Measurements from ENCODE around the gene XRCC4. TPM values are rescaled to one million over a fixed set of nuclear protein-coding genes. Genes with fewer than 3 reads are reported as not detected.

XRCC4 gene
- total RNA-seq, 1 experiment from 2014 or later = 24.6 TPM

DNA sequence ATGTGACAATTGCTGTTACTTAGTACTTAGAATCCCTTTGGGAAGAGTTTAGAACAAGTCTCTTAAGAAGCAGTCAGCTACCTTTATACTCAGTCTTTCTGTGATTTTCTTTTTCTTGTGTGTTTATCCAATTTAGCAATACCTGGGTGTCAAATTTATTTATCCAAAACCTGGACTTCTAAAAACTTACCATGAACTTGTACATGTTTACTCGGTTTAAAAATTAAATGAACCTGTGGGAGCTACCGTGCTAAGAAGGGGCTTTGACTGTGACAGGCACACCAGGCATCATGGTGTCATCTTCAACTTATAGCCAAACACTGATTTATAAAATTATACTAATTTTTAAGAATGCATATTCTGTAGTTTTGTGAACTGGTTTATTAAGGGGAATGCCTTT is 96.5 kb downstream of the XRCC4 start:
- RAD21 ChIA-PET (ENCODE audit: low non-redundant PET in 1 of 2, low total read pairs in 2 of 2, uncharacterized antibody in 2 of 2, unreplicated experiment in 2 of 2) = no interaction called here
- POLR2A ChIA-PET = no interaction called here
- TF ChIP-seq EGR1 (IDR thresholded peaks at IDR 0.05; ENCODE audit: low read depth) = no peak
- TF ChIP-seq MAX (IDR thresholded peaks at IDR 0.05) = no peak
- no peak for TF ChIP-seq TCF7L2 (IDR thresholded peaks at IDR 0.05; ENCODE audit: borderline replicate concordance, extremely low read depth, insufficient read depth, insufficient read length)
- TF ChIP-seq EZH2 (IDR thresholded peaks at IDR 0.05) = no peak
- no peak for TF ChIP-seq SRF (IDR thresholded peaks at IDR 0.05; ENCODE audit: low read depth)
- TF ChIP-seq, protein P1, sequence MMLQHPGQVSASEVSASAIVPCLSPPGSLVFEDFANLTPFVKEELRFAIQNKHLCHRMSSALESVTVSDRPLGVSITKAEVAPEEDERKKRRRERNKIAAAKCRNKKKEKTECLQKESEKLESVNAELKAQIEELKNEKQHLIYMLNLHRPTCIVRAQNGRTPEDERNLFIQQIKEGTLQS (IDR thresholded peaks at IDR 0.05) = no peak
- TF ChIP-seq ZFX (IDR thresholded peaks at IDR 0.05) = no peak
- TF ChIP-seq CBX3 (IDR thresholded peaks at IDR 0.05; ENCODE audit: low read depth) = no peak
- Histone ChIP-seq H3K9me3 (ENCODE audit: control insufficient read depth in 1 of 2, insufficient read depth in 1 of 2, low read depth in 1 of 2, low read length in 2 of 2) (no peaks in the 10 kb centered on the region), H2AFZ (ENCODE audit: low read depth, low read length, poor library complexity, severe bottlenecking) (no peak overlapping the region), H3K4me3 (replicated peaks in 1 of 2; ENCODE audit: low read depth in 1 of 2, low read length in 2 of 2) (no peak overlapping the region), H3K4me1 (ENCODE audit: control insufficient read depth in 1 of 2, insufficient read depth in 2 of 2, low read length in 2 of 2) (no peaks in the 10 kb centered on the region), H3K9me2 (ENCODE audit: insufficient read depth) (no peaks in the 10 kb centered on the region; the same call in 1 of the 2 replicates), H3K27me3 (ENCODE audit: insufficient read depth, low read length) (no peaks in the 10 kb centered on the region), H3K36me3 (ENCODE audit: control insufficient read depth in 1 of 2, insufficient read depth in 2 of 2, low read length in 2 of 2) (no peaks in the 10 kb centered on the region), H4K20me1 (ENCODE audit: insufficient read depth) (no peaks in the 10 kb centered on the region), H3K9ac (ENCODE audit: low read length) (no peak overlapping the region), H3K27ac (ENCODE audit: low read depth, low read length) (no peak overlapping the region), H3K79me2 (ENCODE audit: insufficient read depth, low read length) (no peaks in the 10 kb centered on the region), H3K4me2 (ENCODE audit: low read length) (no peak overlapping the region)
- ATAC-seq (no peak), DNase-seq (ENCODE audit: low read depth, low spot score) (no peak)
- intact Hi-C loops (cut with micrococcal nuclease) = no loop called here
- CTCF ChIA-PET = no interaction called here
- BruUV-seq (replicated peaks) = no TSS peak

DNA sequence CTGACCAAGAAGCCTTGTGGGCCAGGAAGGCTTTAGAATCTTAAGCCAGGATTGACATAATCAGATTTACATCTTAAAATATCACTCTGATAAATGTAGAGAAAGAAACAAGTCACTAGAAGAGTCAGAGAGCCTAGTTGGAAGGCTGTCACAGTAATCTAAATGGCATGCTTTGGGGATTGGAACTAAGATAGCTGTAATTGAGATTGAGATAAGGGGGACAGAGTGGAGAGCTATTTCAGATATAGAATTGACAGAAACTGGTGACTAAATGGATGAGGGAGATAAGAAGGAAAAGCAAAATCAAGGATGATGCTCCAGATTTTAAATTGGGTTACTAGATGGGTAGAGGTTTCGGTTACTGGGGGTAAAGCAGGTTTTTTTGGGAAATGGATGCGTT is 100.5 kb downstream of the XRCC4 start:
- ChIA-PET RAD21 (ENCODE audit: low non-redundant PET in 1 of 2, low total read pairs in 2 of 2, uncharacterized antibody in 2 of 2, unreplicated experiment in 2 of 2) (no interaction called here), CTCF (no interaction called here), POLR2A (no interaction called here)
- no peaks in the 10 kb centered on the region for H3K27me3 ChIP-seq (ENCODE audit: insufficient read depth, low read length)
- H3K9me3 ChIP-seq (ENCODE audit: control insufficient read depth in 1 of 2, insufficient read depth in 1 of 2, low read depth in 1 of 2, low read length in 2 of 2) = no peaks in the 10 kb centered on the region
- H2AFZ ChIP-seq (ENCODE audit: low read depth, low read length, poor library complexity, severe bottlenecking) = no peak overlapping the region
- H3K4me3 ChIP-seq (replicated peaks in 1 of 2; ENCODE audit: low read depth in 1 of 2, low read length in 2 of 2) = no peak overlapping the region
- H3K4me2 ChIP-seq (ENCODE audit: low read length) = no peak overlapping the region
- intact Hi-C loops (cut with micrococcal nuclease) = no loop called here
- H3K27ac ChIP-seq (ENCODE audit: low read depth, low read length) = no peak overlapping the region
- no peaks in the 10 kb centered on the region; the same call in 1 of the 2 replicates for H3K9me2 ChIP-seq (ENCODE audit: insufficient read depth)
- no peaks in the 10 kb centered on the region for H3K36me3 ChIP-seq (ENCODE audit: control insufficient read depth in 1 of 2, insufficient read depth in 2 of 2, low read length in 2 of 2)
- H3K79me2 ChIP-seq (ENCODE audit: insufficient read depth, low read length) = no peaks in the 10 kb centered on the region
- DNase-seq (ENCODE audit: low read depth, low spot score) (no peak), ATAC-seq (no peak)
- no peaks in the 10 kb centered on the region for H4K20me1 ChIP-seq (ENCODE audit: insufficient read depth)
- H3K4me1 ChIP-seq (ENCODE audit: control insufficient read depth in 1 of 2, insufficient read depth in 2 of 2, low read length in 2 of 2) = no peaks in the 10 kb centered on the region
- no TSS peak for BruUV-seq (replicated peaks)
- no peak overlapping the region for H3K9ac ChIP-seq (ENCODE audit: low read length)
- no peak for TF ChIP-seq EGR1 (IDR thresholded peaks at IDR 0.05; ENCODE audit: low read depth)
- TF ChIP-seq ELF1 (IDR thresholded peaks at IDR 0.05; ENCODE audit: borderline replicate concordance, low read depth) = no peak
- TF ChIP-seq REST (IDR thresholded peaks at IDR 0.05; ENCODE audit: low read depth) = no peak
- no peak for TF ChIP-seq SRF (IDR thresholded peaks at IDR 0.05; ENCODE audit: low read depth)
- TF ChIP-seq JUND (IDR thresholded peaks at IDR 0.05) = no peak
- no peak for TF ChIP-seq EZH2phosphoT487 (IDR thresholded peaks at IDR 0.05; ENCODE audit: borderline replicate concordance)
- no peak for TF ChIP-seq TCF7L2 (IDR thresholded peaks at IDR 0.05; ENCODE audit: borderline replicate concordance, extremely low read depth, insufficient read depth, insufficient read length)
- no peak for TF ChIP-seq YY1 (IDR thresholded peaks at IDR 0.05; ENCODE audit: extremely low read depth, insufficient replicate concordance, low read depth, low read length)
- no peak for TF ChIP-seq RAD21 (IDR thresholded peaks at IDR 0.05; ENCODE audit: low read depth)
- TF ChIP-seq POLR2AphosphoS5 (IDR thresholded peaks at IDR 0.05; ENCODE audit: low read depth, low read length) = no peak
- no peak for TF ChIP-seq POLR2A (IDR thresholded peaks at IDR 0.05; ENCODE audit: borderline replicate concordance, extremely low read depth, insufficient read depth, insufficient read length)
- no peak for TF ChIP-seq EZH2 (IDR thresholded peaks at IDR 0.05)
- TF ChIP-seq MAX (IDR thresholded peaks at IDR 0.05) = no peak
- TF ChIP-seq, protein P1 (IDR thresholded peaks at IDR 0.05) = no peak
- no peak for TF ChIP-seq SP1 (IDR thresholded peaks at IDR 0.05; ENCODE audit: low read depth)
- TF ChIP-seq CEBPB (IDR thresholded peaks at IDR 0.05; ENCODE audit: low read depth) = no peak
